Right lobe of liver (tissue), 4 donors: ENCODE measurements around the gene SIGLEC12.

Experiments used
- POLR2A ChIP-seq: fragments of 450-650 bp; IDR thresholded peaks from one replicate; pipeline ENCODE4 v1.6.1; 2017; ENCODE audit warnings: antibody characterized with exemption, mild to moderate bottlenecking
- TF ChIP-seq, protein P1 (sequence below), 4 donors: fragments of 200-600 bp in 3 of 4; fragments of 450-650 bp in 1 of 4; IDR thresholded peaks; one replicate each; pipeline versions ENCODE4 v1.5.1 to v1.8.0; 2016 to 2022; ENCODE audit warnings: antibody characterized with exemption in 4 of 4, mild to moderate bottlenecking in 2 of 4
- donor health status: DM: no; HTN: no; CAD: no.
- donor health status: DM: no; HTN: no; CAD: no.
- donor health status: DM: no; HTN: yes; CAD: no.

DNA sequence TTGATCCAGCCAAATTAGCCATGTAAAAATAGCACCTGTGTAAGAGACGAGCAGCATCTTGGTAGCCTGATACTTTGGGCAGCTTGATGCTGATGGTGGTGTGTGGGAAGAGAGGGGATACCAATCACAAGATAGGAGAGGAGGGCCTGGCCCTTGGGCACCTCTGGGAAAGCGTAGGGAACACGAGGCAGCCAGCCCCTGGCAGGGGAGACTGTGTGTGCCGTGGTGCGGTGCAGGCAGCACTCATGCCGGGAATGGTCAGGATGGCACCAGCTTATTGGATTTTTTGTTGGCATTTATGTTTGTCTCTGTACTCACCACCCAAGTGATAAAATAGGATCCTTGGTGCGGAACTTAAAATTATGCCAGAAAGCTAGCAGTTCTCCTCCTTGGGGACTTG lies 53.6 kb downstream of the SIGLEC12 start:
- TF ChIP-seq, protein P1, sequence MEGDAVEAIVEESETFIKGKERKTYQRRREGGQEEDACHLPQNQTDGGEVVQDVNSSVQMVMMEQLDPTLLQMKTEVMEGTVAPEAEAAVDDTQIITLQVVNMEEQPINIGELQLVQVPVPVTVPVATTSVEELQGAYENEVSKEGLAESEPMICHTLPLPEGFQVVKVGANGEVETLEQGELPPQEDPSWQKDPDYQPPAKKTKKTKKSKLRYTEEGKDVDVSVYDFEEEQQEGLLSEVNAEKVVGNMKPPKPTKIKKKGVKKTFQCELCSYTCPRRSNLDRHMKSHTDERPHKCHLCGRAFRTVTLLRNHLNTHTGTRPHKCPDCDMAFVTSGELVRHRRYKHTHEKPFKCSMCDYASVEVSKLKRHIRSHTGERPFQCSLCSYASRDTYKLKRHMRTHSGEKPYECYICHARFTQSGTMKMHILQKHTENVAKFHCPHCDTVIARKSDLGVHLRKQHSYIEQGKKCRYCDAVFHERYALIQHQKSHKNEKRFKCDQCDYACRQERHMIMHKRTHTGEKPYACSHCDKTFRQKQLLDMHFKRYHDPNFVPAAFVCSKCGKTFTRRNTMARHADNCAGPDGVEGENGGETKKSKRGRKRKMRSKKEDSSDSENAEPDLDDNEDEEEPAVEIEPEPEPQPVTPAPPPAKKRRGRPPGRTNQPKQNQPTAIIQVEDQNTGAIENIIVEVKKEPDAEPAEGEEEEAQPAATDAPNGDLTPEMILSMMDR (IDR thresholded peaks at IDR 0.05): no peak
- no peak for TF ChIP-seq POLR2A
